ENCODE measurements around the gene GUCY1A2.

GRCh38 chr11:106959386-106959785 lies 58.9 kb downstream of the GUCY1A2 start:
- TF ChIP-seq CTCF (IDR thresholded peaks at IDR 0.05) (no peak), POLR2A (IDR thresholded peaks at IDR 0.05) (no peak)
